Measurements from ENCODE around the gene MFSD12.

MFSD12 gene

DNA sequence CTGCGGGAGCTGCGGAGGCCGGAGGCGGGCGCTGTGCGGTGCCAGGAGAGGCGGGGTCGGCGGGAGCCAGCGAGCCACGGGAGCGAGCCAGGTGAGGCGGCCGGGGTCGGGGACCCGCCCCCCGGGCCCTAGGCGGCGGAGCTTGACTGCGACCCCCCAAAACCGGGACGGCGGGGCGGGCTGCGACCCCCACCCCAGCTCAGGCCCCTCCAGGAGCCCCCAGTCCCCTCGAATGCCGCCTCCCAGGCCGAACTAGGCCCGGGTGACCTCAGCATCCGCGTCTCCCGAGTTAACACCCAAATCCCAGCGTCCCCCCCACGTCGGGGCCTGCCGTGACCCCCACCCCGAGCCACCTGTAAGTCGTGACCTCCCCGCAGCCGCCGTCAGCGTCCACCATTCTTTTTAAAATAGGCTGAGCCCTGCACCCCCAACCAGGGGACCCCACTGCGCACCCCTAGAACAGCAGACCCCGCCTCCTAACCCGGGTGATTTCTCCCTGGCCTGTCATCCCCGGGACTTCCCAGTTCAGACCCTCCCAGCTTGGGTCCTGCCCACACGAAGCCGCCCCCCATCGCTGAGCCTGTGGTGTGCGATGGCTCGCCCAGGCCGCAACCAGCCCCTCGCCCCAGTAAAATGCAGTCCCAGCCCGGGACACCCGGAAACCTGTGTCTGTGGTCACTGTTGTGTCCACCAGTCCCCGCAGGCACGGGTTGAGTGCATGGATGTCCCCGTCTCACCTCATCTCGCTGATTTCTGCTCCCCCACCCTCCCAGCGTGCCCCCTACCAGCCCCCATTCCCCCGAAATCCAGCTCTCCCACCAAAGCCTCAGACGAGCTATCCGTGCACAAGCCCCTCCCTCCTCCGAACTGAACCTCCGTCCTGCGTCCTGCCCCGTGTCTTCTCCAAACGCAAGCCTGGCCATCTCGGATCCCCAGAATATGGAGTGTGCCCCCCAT is 50.7 kb downstream of the MFSD12 start:
- no peak for DNase-seq (ENCODE audit: low read depth)

DNA sequence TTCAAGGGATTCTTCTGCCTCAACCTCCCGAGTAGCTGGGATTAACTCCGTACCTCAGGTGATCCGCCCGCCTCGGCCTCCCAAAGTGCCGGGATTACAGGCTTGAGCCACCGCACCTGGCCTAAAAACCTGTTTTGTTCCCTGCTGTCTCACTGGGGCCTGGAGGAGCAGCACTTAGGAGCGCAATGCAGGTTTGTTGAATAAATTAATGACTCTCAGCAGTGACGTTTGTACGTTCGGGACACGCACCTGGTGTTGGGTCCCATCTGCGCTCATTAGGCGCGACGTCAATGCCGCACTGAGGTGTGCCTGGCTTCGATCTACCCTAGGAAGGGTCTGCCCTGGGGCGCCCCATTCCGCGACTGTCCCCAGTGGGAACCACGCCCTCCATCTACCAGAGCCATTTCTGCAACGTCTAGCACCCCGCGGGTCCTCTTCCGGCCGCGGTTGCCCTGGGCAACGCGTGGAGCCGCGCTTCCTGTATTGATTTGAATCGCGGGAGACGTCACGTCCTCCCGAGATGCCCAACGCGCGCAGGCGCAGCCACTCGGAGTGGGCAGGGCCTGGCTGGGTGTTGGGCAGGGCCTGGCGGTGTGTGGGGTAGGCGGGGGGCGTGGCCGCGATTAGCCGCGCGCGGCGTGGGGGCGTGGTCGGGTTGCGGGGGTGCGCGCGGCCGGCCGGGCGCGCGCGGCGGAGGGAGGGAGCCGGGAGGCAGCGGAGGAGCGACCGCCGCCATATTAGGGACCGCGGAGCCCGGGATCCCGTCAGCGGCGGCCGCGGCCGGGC is 51.6 kb downstream of the MFSD12 start, which contains the start of gene FZR1:
Gene FZR1 (plus strand): TSS at position 714 of the 786 bp plus-strand sequence. CDS start 16,679 bp downstream, outside the sequence.
- peak; percentile 99 for DNase-seq (ENCODE audit: low read depth)

GRCh38 chr19:3504735-3505134 is 52.7 kb downstream of the MFSD12 start:
- DNase-seq (ENCODE audit: low read depth), result no peak

DNA sequence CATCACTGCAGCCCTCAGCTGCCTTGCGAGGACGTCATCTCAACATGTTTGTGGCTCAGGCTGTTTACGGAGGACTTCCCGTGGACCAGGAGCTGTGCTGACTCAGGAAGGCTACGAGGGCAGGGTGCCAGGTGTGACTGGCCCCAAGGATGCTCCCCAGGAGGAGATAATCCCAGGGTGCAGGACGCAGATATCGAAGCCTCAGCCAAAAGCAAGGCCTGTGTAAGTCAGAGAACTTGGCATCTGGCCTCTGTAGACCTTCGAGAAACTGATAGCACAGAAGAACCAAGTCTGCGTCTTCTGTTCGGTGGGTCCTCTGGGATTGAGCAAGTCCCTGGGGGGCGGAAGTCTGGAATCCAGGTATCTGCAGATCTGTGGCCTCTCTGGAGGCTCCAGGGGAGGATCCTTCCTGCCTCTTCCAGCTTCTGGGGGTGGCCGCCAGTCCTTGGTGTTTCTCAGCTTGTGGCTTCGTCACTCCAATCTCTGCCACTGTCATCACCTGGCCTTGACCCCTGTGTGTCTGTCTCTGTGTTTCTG is 54.3 kb downstream of the MFSD12 start:
- no peak for DNase-seq (ENCODE audit: low read depth)

- DNase-seq (ENCODE audit: low read depth), result no peak
Measured at GRCh38 chr19:3501780-3502179, 55.6 kb downstream of the MFSD12 start.

GRCh38 chr19:3500429-3501101 is 56.8 kb downstream of the MFSD12 start, which contains the start of gene DOHH:
DOHH (minus strand) TSS chr19:3500674; CDS start chr19:3496814, 3,860 bp downstream.
- DNase-seq (ENCODE audit: low read depth), result peak; percentile 96

- no peak for DNase-seq (ENCODE audit: low read depth)
Measured at GRCh38 chr19:3499738-3500428, 57.5 kb downstream of the MFSD12 start.

GRCh38 chr19:3497757-3498520 is 59.4 kb downstream of the MFSD12 start:
- no peak for DNase-seq (ENCODE audit: low read depth)

DNA sequence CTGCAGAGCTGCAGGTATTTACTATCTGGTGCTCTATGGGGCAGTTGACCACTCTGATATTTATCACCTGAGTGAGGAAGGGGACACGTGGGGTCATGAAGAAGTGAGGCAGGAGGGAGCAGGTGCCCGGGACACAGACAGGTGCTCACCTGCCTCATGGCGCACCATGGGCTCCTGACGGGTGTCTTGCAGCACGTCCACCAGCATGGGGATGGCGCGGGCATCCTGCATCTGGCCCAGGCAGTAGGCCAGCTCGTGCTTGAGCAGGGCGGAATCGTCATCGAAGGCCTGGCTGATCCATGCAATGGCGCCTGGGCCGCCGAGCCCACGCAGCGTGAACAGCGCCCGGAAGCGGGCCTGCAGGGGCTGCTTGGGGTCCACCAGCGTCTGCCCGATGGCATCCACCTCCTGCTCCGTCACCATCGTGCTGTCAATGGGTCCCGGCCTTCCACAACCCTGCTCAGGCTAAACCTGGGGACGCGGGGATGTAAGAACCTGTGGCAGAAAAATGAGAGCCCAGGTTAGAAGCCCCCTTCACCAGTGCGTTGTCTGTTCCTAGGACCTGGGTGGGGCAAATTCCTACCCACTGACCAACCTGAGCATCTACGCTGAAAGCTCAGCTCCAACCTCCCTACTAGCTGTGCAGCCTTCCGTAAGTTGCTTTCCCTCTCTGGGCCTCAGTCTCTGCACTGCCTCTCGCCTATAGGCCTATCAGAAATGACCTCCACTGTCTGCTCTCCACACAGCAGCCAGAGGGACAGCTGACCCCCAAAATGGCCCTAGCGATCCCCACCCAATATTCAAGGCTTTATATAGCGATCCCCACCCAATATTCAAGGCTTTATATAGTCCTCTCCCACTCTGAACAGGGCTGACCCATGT is 60.8 kb downstream of the MFSD12 start:
- no peak for DNase-seq (ENCODE audit: low read depth)

- DNase-seq (ENCODE audit: low read depth), result no peak
Measured at GRCh38 chr19:3494559-3494958, 62.8 kb downstream of the MFSD12 start.

All from stimulated activated CD8-positive, alpha-beta memory T cell treated with anti-CD3 and anti-CD28 coated beads, Interleukin-7, amount 100 ng/mL, for 24 hours (primary cell).